Activated CD8-positive, alpha-beta T cell treated with anti-CD3 and anti-CD28 coated beads for 36 hours (primary cell): ENCODE results near the gene PTPRD. TPM values are rescaled to one million over a fixed set of nuclear protein-coding genes. Genes with fewer than 3 reads are reported as not detected.

Source experiments
- ATAC-seq: fragments of 200-7000 bp; cut with Tn5 transposase; one replicate; pipeline ENCODE4 v1.10.0; 2021; ENCODE audit warnings: mild to moderate bottlenecking, moderate library complexity
- CTCF ChIA-PET: fragments of 350-600 bp; sonication (Branson Sonifier 250); formaldehyde crosslinking; loops from one replicate; lab custom pipeline; 2021; ENCODE audit warnings: antibody characterized with exemption; lab: Charles Lee
- POLR2A ChIA-PET: fragments of 350-600 bp; sonication (Branson Sonifier 250); formaldehyde crosslinking; loops from one replicate; lab custom pipeline; 2021; ENCODE audit warnings: antibody characterized with exemption; lab: Charles Lee
- DNase-seq: peaks from one replicate; pipeline ENCODE4 v3.0.0-alpha.2; 2020
- H3K27ac Mint-ChIP-seq: one replicate; pipeline ENCODE4 v1.8.0; 2021; ENCODE audit warnings: mild to moderate bottlenecking, mixed read lengths
- H3K27me3 Mint-ChIP-seq: one replicate; pipeline ENCODE4 v1.8.0; 2021; ENCODE audit warnings: mixed read lengths
- H3K36me3 Mint-ChIP-seq: one replicate; pipeline ENCODE4 v1.8.0; 2021; ENCODE audit warnings: low read depth, mixed read lengths
- H3K4me1 Mint-ChIP-seq: one replicate; pipeline ENCODE4 v1.8.0; 2021; ENCODE audit warnings: low read depth, mixed read lengths
- H3K4me3 Mint-ChIP-seq: one replicate; pipeline ENCODE4 v1.8.0; 2021; ENCODE audit warnings: mild to moderate bottlenecking, moderate library complexity, mixed read lengths
- H3K9me3 Mint-ChIP-seq: one replicate; pipeline ENCODE4 v1.8.0; 2021; ENCODE audit warnings: mixed read lengths
- intact Hi-C: fragments of 100-400 bp; cut with micrococcal nuclease; formaldehyde crosslinking; loops from one replicate; pipeline ENCODE4 v1.10.0; 2022
- total RNA-seq, 2 experiments: library from RNA; stranded (reverse); gene quantifications; one replicate each; pipeline ENCODE4 v1.2.3, GENCODE V29; 2021
- TF ChIP-seq, protein P1 (sequence below): fragments of 200-600 bp; IDR thresholded peaks from one replicate; pipeline ENCODE4 v1.8.0; 2022; ENCODE audit warnings: antibody characterized with exemption, mild to moderate bottlenecking

The PTPRD gene
- total RNA-seq, 2 experiments from 2014 or later: not detected

DNA sequence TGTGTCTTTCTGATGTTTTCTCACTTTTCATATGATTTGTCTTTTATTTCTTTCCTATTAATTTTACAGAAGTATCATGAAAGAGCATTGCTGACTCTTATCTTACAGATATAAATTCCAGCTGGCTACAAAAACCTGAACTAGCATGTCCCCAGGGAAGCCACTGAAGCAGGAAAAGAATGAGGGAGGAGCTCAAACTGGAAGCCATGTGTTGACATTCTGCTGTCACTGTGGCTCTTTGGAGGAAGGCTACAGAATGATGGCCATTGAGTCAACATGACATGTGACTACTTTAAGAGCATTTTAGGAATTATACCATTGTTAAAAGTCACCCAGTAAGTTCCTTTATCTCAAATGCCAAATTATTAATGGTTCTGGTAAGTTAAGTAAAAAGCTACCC lies 2174.9 kb downstream of the PTPRD start:
- Mint-ChIP-seq H3K27me3 (no peaks in the 10 kb centered on the region), H3K4me1 (peaks cover 5% of the 10 kb centered on the region), H3K36me3 (no peaks in the 10 kb centered on the region), H3K27ac (no peak overlapping the region), H3K9me3 (no peaks in the 10 kb centered on the region), H3K4me3 (no peak overlapping the region)
- ATAC-seq (no peak), DNase-seq (no peak)
- TF ChIP-seq, protein P1, sequence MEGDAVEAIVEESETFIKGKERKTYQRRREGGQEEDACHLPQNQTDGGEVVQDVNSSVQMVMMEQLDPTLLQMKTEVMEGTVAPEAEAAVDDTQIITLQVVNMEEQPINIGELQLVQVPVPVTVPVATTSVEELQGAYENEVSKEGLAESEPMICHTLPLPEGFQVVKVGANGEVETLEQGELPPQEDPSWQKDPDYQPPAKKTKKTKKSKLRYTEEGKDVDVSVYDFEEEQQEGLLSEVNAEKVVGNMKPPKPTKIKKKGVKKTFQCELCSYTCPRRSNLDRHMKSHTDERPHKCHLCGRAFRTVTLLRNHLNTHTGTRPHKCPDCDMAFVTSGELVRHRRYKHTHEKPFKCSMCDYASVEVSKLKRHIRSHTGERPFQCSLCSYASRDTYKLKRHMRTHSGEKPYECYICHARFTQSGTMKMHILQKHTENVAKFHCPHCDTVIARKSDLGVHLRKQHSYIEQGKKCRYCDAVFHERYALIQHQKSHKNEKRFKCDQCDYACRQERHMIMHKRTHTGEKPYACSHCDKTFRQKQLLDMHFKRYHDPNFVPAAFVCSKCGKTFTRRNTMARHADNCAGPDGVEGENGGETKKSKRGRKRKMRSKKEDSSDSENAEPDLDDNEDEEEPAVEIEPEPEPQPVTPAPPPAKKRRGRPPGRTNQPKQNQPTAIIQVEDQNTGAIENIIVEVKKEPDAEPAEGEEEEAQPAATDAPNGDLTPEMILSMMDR: no peak
- CTCF ChIA-PET: no interaction called here
- POLR2A ChIA-PET: no interaction called here
- intact Hi-C loops: no loop called here

DNA sequence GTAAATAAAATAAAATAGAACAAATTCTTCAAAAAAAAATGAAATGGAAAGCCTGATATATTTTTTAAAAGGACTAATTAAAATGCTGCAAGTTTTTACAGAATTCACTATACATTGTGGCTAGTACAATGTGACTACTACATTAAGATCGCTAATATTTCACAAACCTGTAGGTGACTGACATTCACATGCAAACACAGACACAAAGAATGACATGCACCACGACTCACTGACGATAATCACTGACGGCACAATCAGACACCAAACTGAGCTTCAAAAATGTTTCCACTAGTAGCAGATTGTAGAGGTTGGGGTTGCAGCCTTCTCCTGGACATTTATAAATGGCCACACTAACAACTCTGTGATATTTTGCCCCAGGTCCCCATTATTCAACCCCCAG lies 2175.5 kb downstream of the PTPRD start:
- Mint-ChIP-seq H3K36me3 (no peaks in the 10 kb centered on the region), H3K4me3 (no peak overlapping the region), H3K4me1 (peaks cover 5% of the 10 kb centered on the region), H3K27me3 (no peaks in the 10 kb centered on the region), H3K9me3 (no peaks in the 10 kb centered on the region), H3K27ac (no peak overlapping the region)
- DNase-seq: no peak
- no peak for ATAC-seq
- intact Hi-C loops: no loop called here
- ChIA-PET CTCF (no interaction called here), POLR2A (no interaction called here)
- TF ChIP-seq, protein P1: no peak

DNA sequence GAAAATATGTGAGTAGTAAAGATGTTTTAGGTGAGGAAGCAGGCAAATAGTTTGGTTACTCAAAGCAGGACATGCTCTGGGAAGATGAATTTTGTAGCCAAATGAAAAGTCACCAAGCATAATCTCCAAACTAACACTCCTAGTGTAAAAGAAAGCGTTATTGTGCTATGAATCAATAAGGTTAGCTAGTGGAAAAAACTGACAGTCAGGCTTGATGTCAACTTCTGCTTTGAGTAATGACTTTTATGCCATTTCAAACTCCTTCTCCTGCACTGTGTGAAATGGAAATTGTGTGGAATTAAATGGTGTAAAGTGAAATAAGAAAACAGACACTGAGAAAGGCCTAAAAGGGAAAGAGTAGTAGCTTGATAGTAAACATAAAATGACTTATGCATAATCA lies 2176.0 kb downstream of the PTPRD start:
- TF ChIP-seq, protein P1: no peak
- ChIA-PET CTCF (no interaction called here), POLR2A (no interaction called here)

DNA sequence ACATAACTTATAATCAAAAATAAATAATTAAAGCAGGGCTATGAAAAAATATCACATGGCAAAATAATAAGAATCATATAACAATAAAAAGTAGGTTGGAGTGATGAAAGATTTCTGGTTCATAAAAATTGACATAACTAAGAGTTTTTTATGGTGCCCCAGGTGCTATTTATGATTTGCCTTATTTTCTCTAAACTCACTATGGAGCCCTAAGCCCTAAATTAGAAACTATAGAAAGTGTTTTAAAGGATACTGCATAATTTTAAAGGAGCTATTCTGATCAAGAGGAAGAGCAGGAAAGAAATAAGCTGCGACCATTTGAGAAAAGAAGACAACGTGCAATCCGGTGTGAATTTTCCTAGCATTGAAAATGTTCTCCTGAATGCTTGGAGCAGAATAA lies 2178.2 kb downstream of the PTPRD start:
- peaks cover 2% of the 10 kb centered on the region for H3K27me3 Mint-ChIP-seq
- no peak for ATAC-seq
- H3K27ac Mint-ChIP-seq: no peak overlapping the region
- POLR2A ChIA-PET: no interaction called here
- intact Hi-C loops: no loop called here
- TF ChIP-seq, protein P1: no peak
- CTCF ChIA-PET: no interaction called here
- no peaks in the 10 kb centered on the region for H3K36me3 Mint-ChIP-seq
- peaks cover 16% of the 10 kb centered on the region for H3K4me1 Mint-ChIP-seq
- H3K4me3 Mint-ChIP-seq: no peak overlapping the region
- DNase-seq: no peak
- no peaks in the 10 kb centered on the region for H3K9me3 Mint-ChIP-seq

More for the DNA sequence above, 2176.0 kb downstream of the PTPRD start:
- Mint-ChIP-seq H3K27ac (peak overlapping the region; percentile 50), H3K4me3 (no peak overlapping the region), H3K9me3 (no peaks in the 10 kb centered on the region), H3K4me1 (peaks cover 5% of the 10 kb centered on the region), H3K27me3 (no peaks in the 10 kb centered on the region), H3K36me3 (no peaks in the 10 kb centered on the region)
- intact Hi-C loops: no loop called here
- DNase-seq (no peak), ATAC-seq (peak; percentile 62)

DNA sequence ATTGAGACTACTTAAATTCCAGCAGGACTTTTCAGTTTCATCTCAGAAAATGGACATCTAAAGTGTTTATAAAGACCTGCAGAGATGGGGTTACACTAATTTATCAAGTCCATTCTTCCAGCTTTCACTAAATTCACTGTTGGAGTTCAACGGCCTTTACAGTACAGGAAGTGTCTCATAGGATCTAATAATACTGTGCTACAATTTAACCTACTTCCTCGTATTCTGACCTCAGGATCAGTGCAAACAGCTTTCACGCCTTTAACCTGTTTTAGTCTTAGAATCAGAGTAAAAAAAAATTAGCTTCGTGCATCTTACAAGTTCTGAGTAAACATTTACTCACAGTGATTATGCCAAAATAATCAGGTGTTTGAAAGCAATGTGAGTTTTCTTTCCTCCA lies 2180.6 kb downstream of the PTPRD start:
- intact Hi-C loops: no loop called here
- no peak overlapping the region for H3K27ac Mint-ChIP-seq
- H3K4me1 Mint-ChIP-seq: peaks cover 34% of the 10 kb centered on the region
- TF ChIP-seq, protein P1: no peak
- DNase-seq: no peak
- no peaks in the 10 kb centered on the region for H3K9me3 Mint-ChIP-seq
- POLR2A ChIA-PET: no interaction called here
- peaks cover 2% of the 10 kb centered on the region for H3K27me3 Mint-ChIP-seq
- CTCF ChIA-PET: no interaction called here
- H3K4me3 Mint-ChIP-seq: no peak overlapping the region
- ATAC-seq: no peak
- no peaks in the 10 kb centered on the region for H3K36me3 Mint-ChIP-seq
